HG02678 (cell line): Measurements from ENCODE around the gene RAD23A.

Experiments
- ATAC-seq: cut with Tn5 transposase; IDR thresholded peaks from one replicate; pipeline ENCODE4 v1.9.1; 2021; ENCODE audit warnings: mild to moderate bottlenecking, moderate library complexity; ENCODE audit not compliant: unreplicated experiment

Gene RAD23A

DNA sequence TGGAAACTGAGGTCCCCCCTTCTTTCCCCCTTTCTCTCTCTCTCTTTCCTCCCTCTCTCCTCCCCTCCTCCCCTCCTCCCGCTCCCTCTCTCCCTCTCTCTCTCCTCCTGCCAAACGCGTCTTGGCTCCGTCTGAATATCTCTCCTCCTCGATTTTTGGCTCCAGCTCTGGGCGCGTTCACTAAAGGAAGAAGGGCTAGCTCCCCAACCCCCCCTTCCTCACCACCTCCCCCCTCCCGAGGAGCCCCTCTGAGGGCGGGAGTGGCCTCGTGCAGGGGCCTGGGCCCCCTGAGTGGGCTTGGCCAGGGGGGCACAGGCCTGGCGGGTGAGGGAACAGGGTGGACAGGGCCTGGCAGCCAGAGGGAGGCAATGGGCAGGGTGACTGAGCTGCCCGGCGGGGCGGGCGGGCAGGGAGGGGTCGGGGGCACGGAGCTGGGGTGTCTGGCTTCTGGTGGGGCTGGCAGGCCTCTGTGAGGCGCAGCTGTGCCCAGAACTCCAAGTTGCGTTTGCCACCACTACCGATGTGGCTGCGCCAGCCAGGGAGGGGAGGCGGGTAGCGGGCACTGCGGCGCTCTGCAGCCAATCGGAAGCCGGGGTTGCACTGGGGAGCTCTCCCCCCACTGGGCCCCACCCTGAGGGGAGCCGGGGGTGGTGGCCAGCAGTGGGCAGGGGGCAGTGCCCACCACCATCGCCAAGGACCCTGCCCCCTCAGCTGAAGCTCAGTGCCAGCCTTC, 56.7 kb downstream of the RAD23A start:
- no peak for ATAC-seq

DNA sequence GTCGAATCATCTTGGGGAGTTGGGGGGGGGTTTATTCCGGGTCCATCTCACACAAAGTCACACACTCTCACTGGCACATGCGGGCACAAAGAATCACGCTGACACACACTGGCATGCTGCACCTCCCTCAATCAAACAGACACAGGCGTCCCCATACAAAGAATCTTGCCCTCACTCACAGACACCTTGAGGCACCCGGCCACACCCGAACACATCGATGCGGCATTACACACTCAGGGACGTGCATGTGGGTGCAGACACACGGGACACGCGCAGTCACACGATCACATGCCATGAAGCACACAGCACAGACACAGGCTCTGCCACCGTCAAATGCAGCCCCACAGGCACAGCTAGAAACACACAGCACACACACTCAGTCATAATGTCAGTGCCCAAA, 57.4 kb downstream of the RAD23A start:
- ATAC-seq: no peak
